ENCODE results near the gene GRIN2A. TPM values are rescaled to one million over a fixed set of nuclear protein-coding genes. Genes with fewer than 3 reads are reported as not detected.

The GRIN2A gene
- total RNA-seq, 1 experiment from 2014 or later, result 0.52 TPM

DNA sequence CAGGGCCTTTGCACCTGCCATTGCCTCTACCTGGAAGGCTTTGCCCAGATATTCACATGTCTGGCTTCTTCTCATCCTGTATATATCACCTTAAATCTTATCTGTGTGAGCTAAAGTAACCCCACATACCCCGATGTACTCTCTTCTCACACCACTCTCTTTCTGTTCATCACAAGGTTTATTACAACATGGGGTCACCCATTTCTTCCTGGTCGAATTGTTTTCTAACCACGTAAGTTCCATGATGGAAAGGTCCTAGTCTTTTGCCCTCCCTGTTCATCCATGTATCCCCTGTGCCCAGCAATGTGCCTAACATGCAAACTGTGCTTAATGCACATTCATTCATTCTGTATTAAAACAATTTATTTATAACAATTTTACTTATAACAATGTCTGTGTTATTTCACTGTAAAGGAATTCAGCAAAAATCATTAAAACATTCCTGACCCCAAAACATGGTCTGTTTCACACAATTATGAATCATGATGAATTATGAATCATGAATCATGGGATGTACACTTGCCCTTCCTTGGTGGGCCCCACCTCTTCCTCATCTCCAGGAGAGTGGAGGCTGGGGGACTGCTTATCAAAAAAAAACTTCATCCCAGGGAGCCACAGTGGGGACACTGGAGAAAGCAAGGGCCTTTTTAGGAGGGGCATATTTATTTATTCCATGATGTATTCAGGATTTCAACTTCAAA is 336.4 kb downstream of the GRIN2A start:
- no peaks in the 10 kb centered on the region for H3K27me3 ChIP-seq (ENCODE audit: control insufficient read depth, insufficient read depth, low read length)
- DNase-seq, result no peak
- H3K36me3 ChIP-seq (replicated peaks; ENCODE audit: control insufficient read depth, insufficient read depth, low read length), result no peaks in the 10 kb centered on the region
- H3K4me3 ChIP-seq (ENCODE audit: insufficient read depth, low read depth, low read length), result no peak overlapping the region

DNA sequence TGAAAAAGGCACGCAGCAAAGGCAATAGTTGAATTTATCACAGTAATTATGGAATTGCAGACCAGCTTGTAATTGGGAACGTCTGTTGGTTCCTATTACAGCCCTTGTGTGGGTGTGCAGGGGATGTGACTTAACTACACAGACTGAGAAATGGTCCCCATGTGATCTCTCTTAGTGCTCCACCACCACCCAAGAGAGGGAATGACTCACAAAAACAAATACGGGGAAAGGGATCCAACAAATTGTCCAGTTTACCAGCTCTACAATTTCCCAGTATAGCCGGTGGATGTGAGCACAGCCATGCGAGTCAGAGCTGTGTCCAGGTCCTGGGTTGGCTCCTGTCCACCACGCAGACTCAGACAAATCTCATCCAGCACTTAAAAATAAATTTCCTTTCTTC is 337.9 kb downstream of the GRIN2A start:
- no peaks in the 10 kb centered on the region for H3K36me3 ChIP-seq (replicated peaks; ENCODE audit: control insufficient read depth, insufficient read depth, low read length)
- no peak for DNase-seq
- no peaks in the 10 kb centered on the region for H3K27me3 ChIP-seq (ENCODE audit: control insufficient read depth, insufficient read depth, low read length)
- H3K4me3 ChIP-seq (ENCODE audit: insufficient read depth, low read depth, low read length), result no peak overlapping the region

GRCh38 chr16:9843424-9844018 is 338.7 kb downstream of the GRIN2A start:
- Histone ChIP-seq H3K27me3 (ENCODE audit: control insufficient read depth, insufficient read depth, low read length) (no peaks in the 10 kb centered on the region), H3K4me3 (ENCODE audit: insufficient read depth, low read depth, low read length) (no peak overlapping the region), H3K36me3 (replicated peaks; ENCODE audit: control insufficient read depth, insufficient read depth, low read length) (no peaks in the 10 kb centered on the region)
- DNase-seq, result no peak

DNA sequence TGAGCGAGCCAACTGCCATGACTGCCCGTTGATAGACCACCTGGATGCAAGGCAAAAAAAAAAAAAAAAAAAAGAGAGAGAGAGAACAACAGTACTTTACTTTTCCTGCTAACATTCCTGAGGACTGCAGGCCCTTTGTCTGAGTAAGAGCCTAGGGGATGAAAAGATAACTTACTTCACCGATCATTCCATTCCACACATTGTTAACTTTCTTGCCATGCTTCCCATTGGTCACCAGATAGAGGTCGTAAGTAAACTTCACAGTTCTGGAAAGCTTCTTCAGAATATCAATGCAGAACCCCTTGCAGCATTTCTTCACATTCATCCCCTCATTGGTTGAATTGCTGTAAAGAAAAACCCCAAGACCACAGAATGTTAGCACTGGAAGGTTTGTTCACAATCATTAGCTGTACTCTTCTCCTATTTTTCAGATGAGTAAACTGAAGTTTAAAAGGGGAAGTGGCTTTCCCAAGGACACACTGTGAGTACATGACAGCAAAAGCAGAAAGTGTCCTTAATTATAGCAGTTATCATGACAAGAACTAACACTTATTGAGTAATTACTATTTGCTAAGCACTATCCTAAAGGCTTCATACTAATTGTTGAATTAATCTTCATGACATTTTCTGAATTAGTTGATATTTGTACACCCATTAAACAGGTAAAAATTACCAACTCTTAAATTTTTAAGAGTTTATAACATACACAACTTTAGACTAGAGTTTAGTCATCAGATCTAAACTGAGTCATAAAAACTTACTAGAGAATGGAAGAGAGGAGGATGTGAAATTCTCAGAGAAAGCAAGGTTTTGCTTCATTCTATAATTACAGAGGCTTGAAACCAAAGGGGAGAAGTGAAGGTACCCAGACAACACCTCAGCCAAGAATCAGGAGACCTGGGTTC is 341.2 kb downstream of the GRIN2A start:
- Histone ChIP-seq H3K36me3 (replicated peaks; ENCODE audit: control insufficient read depth, insufficient read depth, low read length) (no peaks in the 10 kb centered on the region), H3K4me3 (ENCODE audit: insufficient read depth, low read depth, low read length) (no peak overlapping the region), H3K27me3 (ENCODE audit: control insufficient read depth, insufficient read depth, low read length) (no peaks in the 10 kb centered on the region)
- DNase-seq, result no peak

- no peak for DNase-seq
- no peaks in the 10 kb centered on the region for H3K27me3 ChIP-seq (ENCODE audit: control insufficient read depth, insufficient read depth, low read length)
- no peak overlapping the region for H3K4me3 ChIP-seq (ENCODE audit: insufficient read depth, low read depth, low read length)
- no peaks in the 10 kb centered on the region for H3K36me3 ChIP-seq (replicated peaks; ENCODE audit: control insufficient read depth, insufficient read depth, low read length)
These were observed 344.7 kb downstream of the GRIN2A start for GRCh38 chr16:9837481-9837880.

- no peak overlapping the region for H3K4me3 ChIP-seq (ENCODE audit: insufficient read depth, low read depth, low read length)
- no peaks in the 10 kb centered on the region for H3K36me3 ChIP-seq (replicated peaks; ENCODE audit: control insufficient read depth, insufficient read depth, low read length)
- DNase-seq, result no peak
- H3K27me3 ChIP-seq (ENCODE audit: control insufficient read depth, insufficient read depth, low read length), result no peaks in the 10 kb centered on the region
These were observed 346.0 kb downstream of the GRIN2A start for GRCh38 chr16:9836118-9836736.

GRCh38 chr16:9827062-9827752 is 355.0 kb downstream of the GRIN2A start:
- DNase-seq, result no peak
- Histone ChIP-seq H3K4me3 (ENCODE audit: insufficient read depth, low read depth, low read length) (no peak overlapping the region), H3K27me3 (ENCODE audit: control insufficient read depth, insufficient read depth, low read length) (no peaks in the 10 kb centered on the region), H3K36me3 (replicated peaks; ENCODE audit: control insufficient read depth, insufficient read depth, low read length) (no peaks in the 10 kb centered on the region)

GRCh38 chr16:9826656-9827055 is 355.6 kb downstream of the GRIN2A start:
- Histone ChIP-seq H3K27me3 (ENCODE audit: control insufficient read depth, insufficient read depth, low read length) (no peaks in the 10 kb centered on the region), H3K4me3 (ENCODE audit: insufficient read depth, low read depth, low read length) (no peak overlapping the region), H3K36me3 (replicated peaks; ENCODE audit: control insufficient read depth, insufficient read depth, low read length) (no peaks in the 10 kb centered on the region)
- no peak for DNase-seq

- no peak overlapping the region for H3K4me3 ChIP-seq (ENCODE audit: insufficient read depth, low read depth, low read length)
- DNase-seq, result no peak
- no peaks in the 10 kb centered on the region for H3K27me3 ChIP-seq (ENCODE audit: control insufficient read depth, insufficient read depth, low read length)
- H3K36me3 ChIP-seq (replicated peaks; ENCODE audit: control insufficient read depth, insufficient read depth, low read length), result no peaks in the 10 kb centered on the region
These were observed 357.8 kb downstream of the GRIN2A start for GRCh38 chr16:9824200-9825068.

- DNase-seq, result no peak
- no peaks in the 10 kb centered on the region for H3K27me3 ChIP-seq (ENCODE audit: control insufficient read depth, insufficient read depth, low read length)
- no peaks in the 10 kb centered on the region for H3K36me3 ChIP-seq (replicated peaks; ENCODE audit: control insufficient read depth, insufficient read depth, low read length)
- no peak overlapping the region for H3K4me3 ChIP-seq (ENCODE audit: insufficient read depth, low read depth, low read length)
These were observed 358.7 kb downstream of the GRIN2A start for GRCh38 chr16:9823510-9823909.

- DNase-seq, result no peak
- Histone ChIP-seq H3K27me3 (ENCODE audit: control insufficient read depth, insufficient read depth, low read length) (no peaks in the 10 kb centered on the region), H3K4me3 (ENCODE audit: insufficient read depth, low read depth, low read length) (no peak overlapping the region), H3K36me3 (replicated peaks; ENCODE audit: control insufficient read depth, insufficient read depth, low read length) (no peaks in the 10 kb centered on the region)
These were observed 360.3 kb downstream of the GRIN2A start for GRCh38 chr16:9821970-9822369.

DNA sequence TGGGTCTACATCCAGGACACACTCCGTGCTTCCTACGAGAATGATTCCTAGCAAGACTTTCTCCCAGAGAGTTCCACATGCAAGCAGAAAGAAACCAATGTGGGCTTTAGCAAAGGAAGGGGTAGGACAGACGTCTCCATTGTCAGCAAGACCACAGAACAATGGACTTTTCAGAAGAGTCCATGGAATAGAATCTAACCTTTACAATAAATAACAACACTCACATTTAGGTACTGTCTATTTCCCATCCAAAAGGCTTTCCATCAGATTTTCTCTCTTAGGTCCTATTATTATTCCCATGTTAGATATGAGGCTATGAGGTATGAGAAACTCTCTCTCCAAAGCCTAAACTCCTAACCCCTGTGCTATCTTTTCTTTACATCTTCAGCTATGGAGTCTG is 360.9 kb downstream of the GRIN2A start:
- H3K4me3 ChIP-seq (ENCODE audit: insufficient read depth, low read depth, low read length), result no peak overlapping the region
- no peak for DNase-seq
- H3K27me3 ChIP-seq (ENCODE audit: control insufficient read depth, insufficient read depth, low read length), result no peaks in the 10 kb centered on the region

GRCh38 chr16:9820476-9821246 is 361.6 kb downstream of the GRIN2A start:
- no peaks in the 10 kb centered on the region for H3K36me3 ChIP-seq (replicated peaks; ENCODE audit: control insufficient read depth, insufficient read depth, low read length)
- peak; percentile 29 for DNase-seq
- no peak overlapping the region for H3K4me3 ChIP-seq (ENCODE audit: insufficient read depth, low read depth, low read length)
- no peaks in the 10 kb centered on the region for H3K27me3 ChIP-seq (ENCODE audit: control insufficient read depth, insufficient read depth, low read length)

More for the DNA sequence above, 360.9 kb downstream of the GRIN2A start:
- no peaks in the 10 kb centered on the region for H3K36me3 ChIP-seq (replicated peaks; ENCODE audit: control insufficient read depth, insufficient read depth, low read length)

All from H7 (cell line).